GM19193 (cell line): ENCODE results near the gene IGFBP2.

ENCODE experiments used
- POLR2A ChIP-seq: IDR thresholded peaks from 4 replicates; pipeline ENCODE4 v1.6.1; 2011; ENCODE audit not compliant: insufficient read depth, insufficient read length; ENCODE audit errors: extremely low read depth

The IGFBP2 gene

DNA sequence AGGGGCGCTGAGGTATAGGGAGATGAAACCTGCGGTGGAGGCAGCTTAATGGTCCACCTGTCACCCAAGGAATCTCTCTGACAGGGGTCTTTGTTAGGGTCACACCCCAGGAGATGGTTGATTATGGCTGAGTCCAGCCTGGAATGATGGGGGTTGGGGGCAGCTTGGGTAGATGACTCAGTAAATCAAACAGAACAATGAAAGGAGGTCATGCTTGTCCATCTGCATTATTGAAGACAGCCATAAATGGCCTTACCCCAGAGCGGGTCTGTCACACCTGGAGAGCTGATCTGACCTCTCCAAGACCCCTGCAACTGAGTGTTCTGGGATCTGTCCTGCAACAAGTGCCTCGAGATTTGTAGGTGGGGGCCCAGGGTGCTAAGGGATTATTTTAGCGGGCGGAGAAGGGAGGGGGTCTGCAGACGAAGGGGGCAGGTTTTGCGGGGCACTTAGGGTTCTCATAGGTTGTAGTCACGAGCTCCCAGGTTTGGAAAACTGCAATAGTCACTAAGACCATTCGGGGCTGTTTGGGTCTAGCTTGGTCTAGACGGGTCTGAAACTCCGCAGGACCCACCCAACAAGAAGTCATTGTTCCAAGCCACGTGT, 771 bp upstream of the IGFBP2 start:
- no peak for TF ChIP-seq POLR2A

DNA sequence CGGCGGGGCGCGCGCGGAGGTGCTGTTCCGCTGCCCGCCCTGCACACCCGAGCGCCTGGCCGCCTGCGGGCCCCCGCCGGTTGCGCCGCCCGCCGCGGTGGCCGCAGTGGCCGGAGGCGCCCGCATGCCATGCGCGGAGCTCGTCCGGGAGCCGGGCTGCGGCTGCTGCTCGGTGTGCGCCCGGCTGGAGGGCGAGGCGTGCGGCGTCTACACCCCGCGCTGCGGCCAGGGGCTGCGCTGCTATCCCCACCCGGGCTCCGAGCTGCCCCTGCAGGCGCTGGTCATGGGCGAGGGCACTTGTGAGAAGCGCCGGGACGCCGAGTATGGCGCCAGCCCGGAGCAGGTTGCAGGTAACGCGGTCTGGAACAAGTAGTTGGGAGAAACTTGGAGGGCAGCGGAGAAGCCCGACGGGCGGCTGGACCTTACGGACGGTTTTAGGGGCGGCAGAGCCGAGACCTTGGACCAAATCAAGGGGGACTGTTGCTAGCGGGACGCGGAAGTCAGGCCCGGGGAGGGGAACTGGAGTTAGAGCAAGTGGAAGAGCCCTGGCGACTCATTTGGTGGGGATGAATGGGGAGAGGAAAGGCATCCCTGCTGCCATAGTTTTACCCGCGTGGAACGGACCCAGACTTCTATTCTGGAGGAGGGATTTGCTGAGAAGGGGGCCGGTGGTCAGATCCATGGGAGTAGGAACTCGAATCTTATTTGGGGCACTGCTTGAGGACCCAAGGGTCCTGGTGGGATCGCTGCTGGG, 573 bp downstream of the IGFBP2 start:
- TF ChIP-seq POLR2A: no peak

DNA sequence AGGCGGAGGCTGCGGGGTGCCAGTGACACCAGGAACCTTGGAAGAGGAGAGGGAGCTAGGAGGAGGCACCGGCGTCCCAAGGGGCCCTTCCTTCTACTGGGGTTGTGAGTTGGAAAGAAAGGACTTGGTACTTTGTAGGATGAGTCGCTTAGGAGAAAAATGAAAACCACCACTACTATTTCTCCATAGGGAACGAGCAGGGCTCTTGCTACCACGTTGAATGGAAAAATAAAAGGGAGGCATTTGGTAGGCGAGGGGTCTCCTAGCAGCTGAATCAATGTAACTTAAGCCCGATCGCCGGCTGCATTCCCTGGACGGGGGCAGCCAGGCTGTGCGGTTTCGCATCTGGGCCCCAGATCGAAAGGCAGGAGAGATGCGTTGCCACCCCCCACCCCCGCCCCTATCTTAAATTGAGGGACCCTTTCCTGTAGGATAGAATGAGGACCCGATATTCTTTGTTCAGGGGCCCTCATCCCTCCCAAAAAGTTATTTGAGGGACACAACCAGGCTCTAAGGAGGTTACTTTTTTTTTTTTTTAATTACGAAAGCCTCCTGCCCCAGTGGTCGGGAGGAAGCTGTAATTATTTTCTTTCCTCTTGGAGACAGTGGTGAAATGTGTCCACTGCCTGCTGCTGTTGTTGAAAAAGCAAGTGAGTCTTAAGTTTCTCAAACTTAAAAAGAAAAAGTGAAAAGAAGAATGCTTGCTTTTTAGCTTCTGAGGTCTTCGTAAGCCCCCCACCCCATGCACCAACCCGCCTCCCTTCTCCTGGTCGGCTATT, 1.3 kb downstream of the IGFBP2 start:
- no peak for TF ChIP-seq POLR2A

DNA sequence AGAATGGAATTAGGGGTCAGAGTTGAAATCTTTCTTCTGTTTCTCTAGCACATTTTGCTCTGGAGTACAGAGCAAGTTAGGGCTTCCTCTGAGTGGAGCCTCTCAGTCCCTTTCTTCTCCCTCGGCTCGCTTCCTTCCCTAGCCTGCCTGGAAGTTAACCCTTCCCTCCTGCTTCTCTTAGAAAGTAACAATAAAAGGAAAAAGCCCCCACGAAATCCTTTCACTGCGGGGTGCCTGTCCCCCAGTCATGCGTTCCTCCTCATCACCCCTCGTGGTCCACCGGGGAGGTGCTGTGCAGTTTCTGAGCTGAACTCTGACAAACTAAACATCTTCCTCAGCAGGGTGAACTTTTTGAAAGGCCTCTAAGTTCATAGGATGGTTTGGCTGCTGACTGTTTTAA, 2.0 kb downstream of the IGFBP2 start:
- TF ChIP-seq POLR2A: no peak

DNA sequence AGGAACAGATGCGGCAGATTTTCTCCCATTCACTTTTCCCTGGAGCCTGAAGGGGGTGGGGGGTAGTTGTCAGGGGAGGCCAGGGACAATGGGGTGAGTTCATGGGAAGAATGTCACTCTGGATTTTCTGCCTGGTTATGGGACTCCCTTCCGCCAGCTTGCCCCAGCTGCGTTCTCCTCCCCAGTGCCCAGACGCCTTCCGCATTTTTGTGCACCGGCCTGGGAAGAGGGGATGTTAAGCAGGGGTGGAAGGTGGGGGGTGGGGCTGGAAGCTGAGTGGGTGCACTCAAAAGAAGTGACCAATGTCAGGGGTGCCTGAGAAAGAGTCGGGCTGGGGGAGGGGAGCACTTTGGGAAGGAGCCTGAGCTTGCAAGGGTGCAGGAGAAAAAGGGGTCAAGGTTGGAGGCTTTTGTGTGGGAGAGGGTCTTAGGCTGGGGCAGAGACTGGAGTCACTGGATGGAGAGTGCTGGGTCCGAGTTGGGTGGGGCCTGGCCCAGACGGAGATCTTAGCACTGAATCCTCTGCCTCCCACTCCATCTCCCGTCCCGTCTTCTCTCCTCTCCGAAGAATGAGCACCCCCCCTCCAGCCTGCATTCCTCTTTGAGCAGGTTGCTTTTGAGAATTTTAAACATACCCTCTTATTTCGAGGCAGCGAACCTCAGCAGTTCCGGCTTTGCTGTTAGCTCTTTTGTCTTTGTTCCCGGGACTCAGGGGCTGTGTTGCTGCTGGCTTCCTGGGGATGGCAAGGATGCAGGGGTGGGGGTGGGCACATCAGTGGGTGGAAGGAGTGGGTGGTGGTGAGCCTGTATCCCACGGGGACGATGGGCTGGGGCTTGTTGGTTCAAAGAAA, 2.7 kb downstream of the IGFBP2 start:
- TF ChIP-seq POLR2A: no peak

DNA sequence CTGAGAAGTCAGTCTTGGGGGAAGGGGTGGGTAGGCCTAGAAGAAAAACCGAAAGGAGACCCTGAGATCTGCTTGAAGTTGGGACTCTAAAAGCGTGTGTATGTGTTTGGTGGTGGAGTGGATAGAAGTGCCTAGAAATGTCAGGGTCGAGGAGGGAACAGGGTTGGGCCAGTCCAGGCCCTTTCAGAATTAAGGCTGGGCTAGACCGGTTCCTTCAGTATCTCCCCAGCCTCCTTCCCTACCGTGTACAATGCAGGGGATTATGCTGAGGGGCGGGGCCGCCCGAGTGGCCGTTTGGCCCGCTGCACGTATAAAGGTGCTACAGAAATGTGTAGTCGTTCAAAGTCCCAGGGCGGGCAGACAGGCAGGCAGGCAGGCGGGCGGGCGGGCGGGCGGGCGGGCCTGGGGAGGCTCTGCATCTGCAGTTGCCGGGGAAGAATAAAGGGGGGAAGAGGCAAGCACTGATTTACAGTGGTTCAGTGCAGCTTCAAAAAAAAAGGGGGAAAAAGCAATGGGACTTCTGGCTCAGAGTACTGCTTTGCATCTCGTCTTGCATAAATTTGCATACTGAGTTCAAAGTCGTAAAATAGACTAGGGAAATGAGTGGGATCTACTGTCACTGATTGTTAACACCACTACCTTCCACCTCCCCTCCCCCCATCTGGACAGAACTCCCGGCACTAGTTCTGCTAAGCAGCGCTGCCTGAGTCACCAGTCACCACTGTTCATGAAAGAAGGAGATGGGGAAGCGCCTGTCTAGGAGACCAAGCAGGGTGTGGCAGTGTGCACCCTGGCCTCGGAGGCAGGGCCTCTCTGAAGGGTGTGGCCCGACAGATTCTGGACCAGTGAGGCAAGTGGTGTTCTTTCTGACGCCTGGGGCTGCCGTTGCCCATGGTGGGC, 3.6 kb downstream of the IGFBP2 start:
- no peak for TF ChIP-seq POLR2A

DNA sequence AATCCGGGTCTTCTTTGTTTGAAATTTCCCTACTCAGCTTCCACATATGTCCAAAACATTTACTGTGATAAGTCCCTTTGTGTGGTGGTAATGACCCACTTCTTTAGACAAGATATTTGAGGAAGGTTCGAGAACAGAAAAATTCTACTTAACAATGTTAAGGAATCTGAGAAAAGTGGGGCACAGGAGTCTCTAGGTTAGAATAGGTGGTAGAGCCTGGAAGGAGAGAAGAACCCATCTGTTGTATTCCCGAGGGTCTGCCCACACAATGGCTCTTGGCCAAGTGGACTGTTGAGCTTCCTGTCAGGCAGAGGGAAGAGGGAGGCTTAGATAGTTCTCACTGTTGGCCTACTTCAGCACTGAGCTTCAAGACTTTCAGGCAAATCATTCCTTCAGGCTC, 4.3 kb downstream of the IGFBP2 start:
- TF ChIP-seq POLR2A: no peak

DNA sequence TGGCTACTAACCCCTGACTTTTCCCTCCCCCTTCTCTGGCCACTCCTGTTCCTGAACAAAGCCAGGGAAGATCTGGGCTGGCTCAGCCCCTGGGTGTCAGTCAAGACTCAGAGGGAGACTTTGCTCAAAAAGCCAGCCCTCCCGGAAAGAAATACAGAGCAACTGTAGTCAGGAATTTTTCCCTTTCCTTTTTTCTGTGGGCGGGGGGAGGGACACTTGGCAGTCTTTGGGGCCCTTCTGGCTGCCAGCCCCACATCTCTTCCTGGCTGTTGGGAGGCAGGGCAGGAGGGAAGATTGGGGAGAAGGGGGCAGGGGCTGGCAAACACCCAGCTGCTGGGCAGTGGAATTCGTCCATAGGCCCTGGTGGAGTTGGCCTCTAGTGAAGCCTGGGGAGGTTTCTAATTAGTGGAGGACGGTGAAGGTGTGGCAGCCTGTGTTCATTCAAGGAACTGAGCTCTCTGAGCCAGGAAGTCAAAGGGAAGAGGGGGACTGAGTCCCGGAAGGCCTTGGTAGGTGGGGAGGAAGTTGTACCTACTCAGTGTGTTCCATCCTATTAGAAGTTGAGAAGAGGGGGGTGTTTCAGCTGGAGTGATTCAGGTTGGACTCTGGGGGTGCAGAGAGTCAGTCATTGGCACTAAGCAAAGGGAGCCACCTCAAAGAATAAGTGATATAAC, 10.9 kb downstream of the IGFBP2 start:
- no peak for TF ChIP-seq POLR2A

DNA sequence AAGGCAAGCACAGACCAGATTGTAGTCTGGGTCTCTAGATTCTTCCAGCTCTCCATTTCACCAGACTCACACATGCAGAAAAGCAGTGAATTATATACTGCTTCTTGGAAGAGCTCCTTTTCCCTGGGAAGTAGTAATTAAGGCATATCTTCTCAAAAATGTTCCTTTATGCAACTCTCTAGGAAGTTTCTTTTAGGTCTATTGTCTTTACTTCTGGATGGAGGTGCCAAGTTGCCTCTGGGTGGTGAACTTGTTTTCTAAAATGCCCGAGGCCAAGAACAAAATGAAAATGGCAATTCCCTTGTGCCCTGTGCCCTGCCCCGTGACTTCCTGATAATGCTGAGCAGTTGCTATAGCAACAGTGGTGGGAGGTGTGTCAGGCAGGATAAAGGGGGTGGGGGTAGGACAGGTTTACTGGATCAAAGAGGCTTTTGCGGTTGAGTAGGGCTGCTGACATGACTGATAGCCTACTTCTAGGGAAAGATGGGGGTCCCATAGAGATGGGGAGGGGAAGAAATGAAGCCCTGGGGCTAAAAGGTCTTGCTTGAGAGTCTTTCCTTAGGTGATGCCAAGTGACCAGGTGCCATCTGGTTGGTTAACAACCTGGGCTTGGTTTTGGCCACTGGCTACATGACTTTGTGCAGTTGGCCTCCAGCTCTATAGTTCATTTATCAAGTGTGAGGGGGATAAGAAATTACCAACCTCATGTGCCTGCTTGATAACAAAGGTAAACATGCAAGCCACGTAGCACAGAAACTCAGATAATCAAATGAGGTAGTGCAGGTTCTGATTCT, 11.8 kb downstream of the IGFBP2 start:
- no peak for TF ChIP-seq POLR2A

DNA sequence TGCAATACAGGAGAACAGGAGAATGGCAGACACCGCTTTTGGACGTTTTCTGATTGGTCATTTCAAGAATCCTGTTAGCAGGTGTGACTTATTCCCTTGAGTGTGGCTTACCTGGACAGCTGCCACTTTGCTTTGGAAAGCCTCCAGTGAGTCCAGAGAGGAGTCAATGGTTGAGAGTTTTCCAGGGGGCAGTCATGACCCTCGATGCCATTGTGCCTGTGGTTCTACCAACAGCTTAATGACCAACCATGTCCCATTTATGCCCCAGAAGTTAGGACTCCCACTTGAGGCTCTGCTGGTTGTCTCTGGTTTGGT, 12.4 kb downstream of the IGFBP2 start:
- TF ChIP-seq POLR2A: no peak

DNA sequence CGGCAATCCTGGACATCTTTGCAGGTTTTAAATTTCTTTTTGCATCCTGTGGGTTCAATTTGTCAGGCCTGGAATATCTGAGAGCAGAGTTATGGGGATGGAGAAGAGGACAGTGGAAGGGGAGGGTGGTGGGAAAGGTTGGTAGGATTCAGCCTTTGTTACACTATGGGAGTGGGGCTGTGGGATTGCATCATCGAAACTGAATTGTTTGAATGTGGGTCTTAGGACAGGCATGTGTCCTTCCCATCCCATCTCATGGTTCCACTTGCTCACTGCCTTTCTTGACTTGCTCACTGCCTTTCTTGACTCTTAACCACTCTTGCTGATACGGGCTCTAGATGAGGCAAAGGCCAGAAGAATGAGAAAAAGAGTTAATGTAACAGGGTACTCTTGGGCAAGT, 12.9 kb downstream of the IGFBP2 start:
- no peak for TF ChIP-seq POLR2A

DNA sequence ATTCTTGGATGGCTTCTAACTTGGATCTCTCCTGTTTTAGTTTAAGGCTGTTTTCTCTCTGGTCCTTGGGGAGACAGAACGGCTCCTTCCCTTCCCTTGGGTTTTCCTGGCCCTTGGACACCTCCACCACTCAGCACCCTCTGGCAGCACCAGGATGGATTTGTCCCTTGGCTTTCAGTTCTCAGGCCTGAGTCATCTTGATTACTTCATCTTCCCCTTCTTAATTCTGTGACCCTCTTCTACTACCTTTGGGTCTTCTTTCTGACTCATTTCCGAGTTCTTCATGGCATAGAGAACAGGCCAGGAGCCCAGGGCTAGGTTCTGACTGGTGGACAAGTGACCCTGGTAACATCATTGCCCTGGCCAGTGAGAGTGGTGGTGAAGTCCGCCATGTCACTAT, 14.9 kb downstream of the IGFBP2 start:
- no peak for TF ChIP-seq POLR2A

DNA sequence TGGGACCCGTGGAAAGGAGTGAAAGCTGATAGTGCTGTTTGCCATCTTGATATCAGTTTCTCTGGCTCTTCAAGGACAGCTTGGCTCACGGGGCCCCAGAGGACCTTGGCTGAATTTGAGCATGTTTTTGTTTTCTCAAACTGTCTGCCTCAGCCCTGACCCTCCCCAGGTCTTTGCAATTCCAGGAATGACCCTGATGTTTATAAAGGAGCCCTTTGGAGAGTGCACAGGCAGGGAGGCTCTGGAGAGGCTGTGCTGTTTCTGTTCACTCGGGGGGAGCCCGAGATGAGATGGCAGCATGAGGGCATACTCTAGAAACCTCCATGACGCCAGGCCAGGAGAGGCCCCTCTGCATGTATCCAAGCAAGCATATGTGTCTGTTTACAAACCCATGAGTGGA, 16.4 kb downstream of the IGFBP2 start:
- no peak for TF ChIP-seq POLR2A
